NCI-H1436 treated with DMSO at 0.1 percent for 48 hours (cell line): Measurements from ENCODE around the gene HSD11B1.

ENCODE experiments used
- DNase-seq: peaks from one replicate; lab custom pipeline; 2025; lab: John Stamatoyannopoulos, UW

HSD11B1 gene

DNA sequence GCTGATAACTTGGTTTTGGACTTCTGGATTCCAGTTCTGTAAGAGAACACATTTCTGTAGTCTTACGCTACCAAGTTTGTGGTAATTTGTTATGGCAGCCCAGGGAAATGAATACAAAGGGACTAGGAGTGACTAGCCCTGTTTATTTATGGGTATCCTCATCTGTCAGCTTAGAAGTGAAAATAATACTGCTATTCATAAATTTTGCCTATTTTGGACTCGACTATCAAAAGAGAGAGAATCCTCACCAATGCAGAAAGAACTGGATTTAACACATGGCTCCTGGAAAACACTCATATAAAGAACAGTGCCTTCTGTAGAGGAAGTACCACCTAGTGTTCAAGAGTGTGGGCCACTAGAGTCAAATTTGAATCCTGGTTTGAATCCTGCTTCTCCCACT lies 22.6 kb downstream of the HSD11B1 start:
- DNase-seq, result no peak

DNA sequence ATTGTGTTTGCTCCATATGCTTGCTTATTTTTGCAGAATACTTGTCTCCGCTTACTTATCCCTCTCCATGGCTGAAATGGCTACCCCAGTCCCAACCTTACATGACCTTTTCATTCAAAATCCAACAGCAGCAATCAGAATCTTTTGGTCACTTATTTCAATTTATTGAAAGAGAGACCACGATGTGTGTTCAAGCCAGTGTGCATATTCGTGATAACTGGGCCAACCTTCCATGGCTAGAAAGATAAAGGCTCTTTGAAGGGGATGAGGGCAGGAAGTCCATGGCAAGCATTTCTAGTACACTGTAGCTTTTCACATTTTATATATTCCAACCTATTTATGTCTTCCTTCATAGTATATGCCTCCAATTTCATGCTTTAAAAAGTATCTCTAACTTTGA lies 23.1 kb downstream of the HSD11B1 start:
- no peak for DNase-seq

- no peak for DNase-seq
These were observed 23.8 kb downstream of the HSD11B1 start for GRCh38 chr1:209728466-209728865.

DNA sequence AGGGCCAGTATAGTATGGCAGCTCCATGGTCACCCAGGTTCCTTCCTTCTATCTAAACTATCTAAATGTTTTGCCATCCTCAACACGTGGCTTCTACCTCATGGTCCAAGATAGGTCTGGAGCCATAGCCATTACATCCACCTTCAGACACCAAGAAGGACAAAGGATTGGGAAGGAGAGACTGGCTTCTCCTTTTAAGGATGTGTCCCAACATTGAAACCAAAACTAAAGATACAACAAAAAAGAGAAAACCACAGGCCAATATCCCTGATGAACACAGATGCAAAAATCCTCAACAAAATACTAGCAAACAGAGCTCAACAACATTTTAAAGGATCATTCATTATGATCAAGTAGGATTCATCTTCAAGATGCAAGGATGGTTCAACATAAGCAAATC lies 24.8 kb downstream of the HSD11B1 start:
- no peak for DNase-seq

- no peak for DNase-seq
These were observed 28.1 kb downstream of the HSD11B1 start for GRCh38 chr1:209732725-209733124.

- DNase-seq, result no peak
These were observed 29.0 kb downstream of the HSD11B1 start for GRCh38 chr1:209733409-209734192.

- DNase-seq, result no peak
These were observed 32.0 kb downstream of the HSD11B1 start for GRCh38 chr1:209736490-209737117.

DNA sequence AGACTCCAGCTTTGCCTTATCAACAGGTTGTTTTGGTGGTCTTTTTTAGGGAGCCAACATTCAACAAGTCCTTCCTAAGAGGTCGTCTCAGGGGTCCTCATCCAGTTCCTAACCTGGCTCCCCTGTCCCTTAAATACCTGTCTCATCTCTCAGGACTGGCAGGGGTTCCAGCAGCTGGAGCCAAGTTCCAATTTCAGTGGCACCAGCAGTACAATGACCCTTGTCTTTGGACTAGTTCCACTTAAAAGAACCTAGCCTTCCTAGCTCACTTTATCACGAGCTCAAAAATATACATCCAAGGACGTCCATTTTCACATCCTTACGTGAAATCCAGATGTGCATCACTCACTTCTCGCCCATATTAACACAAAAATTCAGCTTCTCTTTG lies 32.5 kb downstream of the HSD11B1 start:
- no peak for DNase-seq

GRCh38 chr1:209738270-209738669 lies 33.6 kb downstream of the HSD11B1 start:
- DNase-seq, result no peak

DNA sequence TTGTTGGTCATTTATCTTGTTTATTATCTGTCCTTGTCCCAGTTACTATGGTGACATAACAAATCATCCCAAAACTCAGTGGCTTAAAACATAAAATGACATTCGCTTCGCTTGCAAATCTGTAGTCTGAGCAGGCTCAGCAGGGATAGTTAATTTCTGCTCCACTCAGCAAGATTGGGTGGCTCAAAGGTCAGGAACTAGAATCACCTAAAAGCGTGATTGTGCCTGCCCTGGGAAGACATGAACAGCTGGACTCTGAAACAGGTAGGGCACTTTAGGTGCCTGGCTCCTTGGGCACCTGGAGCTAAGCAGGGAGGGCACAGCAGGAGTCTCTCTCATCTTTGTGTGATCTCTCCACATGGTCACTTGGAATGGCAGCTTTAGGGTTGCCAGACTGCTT lies 36.5 kb downstream of the HSD11B1 start:
- no peak for DNase-seq

DNA sequence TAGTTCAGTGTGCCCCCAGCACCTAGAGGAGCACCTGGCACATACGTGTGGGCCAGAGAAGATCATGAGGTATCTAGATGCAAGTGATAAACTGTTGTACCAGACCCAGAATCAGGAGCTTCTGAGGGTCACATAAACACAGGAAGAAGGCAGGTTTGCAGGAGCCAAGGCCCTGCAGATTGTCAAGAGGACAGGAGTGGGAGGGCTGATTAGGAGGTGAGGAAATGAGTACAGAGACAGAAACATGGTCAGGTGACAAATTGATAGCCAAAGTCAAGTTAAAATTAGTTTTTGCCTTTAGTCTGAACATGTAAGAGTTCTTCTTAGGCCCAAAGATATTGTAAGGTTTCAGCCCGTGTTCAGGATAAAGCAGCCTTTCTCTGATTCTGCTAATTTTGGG lies 37.2 kb downstream of the HSD11B1 start:
- DNase-seq, result no peak

DNA sequence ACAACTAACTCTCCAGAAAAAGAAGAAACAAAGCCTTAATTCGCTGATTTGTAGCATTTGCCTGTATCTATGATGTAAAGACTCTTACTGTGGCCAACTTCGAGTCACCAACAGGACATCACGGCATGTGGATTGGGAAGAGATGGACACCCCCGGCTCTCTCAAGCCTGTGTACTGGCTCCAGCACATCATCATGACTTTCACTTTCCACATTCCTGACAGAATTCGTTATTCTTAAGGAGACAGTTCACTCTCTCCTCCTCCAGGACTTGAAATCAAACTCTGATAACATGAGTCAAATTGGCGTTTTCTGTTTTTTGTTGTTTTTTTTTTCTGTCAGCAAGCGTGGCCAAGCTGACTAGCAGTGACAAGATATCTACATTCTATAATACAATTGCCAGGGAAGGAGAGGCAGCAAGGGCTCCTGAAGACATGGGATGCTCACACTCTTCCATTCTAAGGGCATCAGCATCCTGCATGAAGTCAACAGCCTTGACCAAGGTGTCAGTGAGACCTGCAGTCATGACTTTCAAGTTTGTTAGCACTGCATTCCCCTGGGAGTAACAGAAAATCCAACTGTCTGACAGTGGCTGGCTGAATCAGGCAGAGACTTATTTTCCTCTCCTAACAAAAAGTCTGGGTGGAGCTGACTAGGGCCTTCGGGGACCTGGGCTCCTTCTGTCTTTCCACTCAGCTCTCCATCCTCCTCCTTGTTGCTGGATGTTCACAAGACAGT lies 37.9 kb downstream of the HSD11B1 start:
- DNase-seq, result no peak

DNA sequence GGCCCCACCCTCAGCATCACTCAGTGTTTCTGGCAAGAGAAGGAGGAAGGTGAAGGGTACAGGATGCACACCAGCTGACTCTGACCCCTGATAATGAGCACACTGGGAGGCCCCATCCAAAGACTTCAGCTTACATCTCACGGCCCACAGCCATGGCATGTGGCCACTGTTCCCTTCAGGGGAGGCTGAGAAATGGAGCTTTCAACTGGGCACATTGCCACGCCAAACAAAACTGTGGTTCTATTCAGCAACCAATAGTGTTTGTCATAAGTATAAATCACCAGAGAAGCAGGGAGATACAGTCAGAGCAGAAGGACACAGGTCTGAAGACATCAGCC lies 38.5 kb downstream of the HSD11B1 start:
- no peak for DNase-seq

GRCh38 chr1:209746451-209747165 lies 42.0 kb downstream of the HSD11B1 start:
- no peak for DNase-seq

DNA sequence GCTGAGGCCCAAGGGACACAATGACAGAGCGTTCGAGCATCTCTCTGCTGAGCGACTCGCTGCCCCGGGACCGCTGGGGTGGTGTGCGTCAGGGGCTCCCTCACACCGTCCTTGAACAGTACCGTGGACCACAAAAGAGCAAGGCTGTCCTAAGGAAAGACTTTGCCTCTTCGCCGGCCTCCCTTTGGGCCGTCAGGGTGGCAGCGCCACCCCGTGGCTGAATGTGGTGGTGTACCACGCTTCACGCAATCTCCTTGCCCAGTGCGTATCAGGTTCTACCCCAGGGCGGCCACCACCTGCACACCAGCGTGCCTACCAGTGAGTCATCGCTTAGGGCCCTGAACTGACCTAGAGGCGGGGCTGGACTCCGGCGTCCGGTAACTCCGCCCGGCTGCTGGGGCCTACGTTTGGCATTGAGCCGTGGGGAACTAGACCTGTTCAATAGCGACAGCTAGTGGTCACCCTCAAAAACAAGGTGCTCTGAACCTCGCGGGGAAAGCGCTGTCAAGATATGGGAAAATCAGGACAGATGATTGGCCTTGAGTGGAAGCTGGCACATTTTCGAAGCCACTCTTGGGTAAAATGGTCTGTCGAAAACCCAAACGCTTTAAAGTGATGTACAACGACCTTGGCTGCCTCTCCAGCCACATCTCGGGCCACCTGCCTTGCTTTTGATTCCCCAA lies 43.1 kb downstream of the HSD11B1 start:
- DNase-seq, result no peak

DNA sequence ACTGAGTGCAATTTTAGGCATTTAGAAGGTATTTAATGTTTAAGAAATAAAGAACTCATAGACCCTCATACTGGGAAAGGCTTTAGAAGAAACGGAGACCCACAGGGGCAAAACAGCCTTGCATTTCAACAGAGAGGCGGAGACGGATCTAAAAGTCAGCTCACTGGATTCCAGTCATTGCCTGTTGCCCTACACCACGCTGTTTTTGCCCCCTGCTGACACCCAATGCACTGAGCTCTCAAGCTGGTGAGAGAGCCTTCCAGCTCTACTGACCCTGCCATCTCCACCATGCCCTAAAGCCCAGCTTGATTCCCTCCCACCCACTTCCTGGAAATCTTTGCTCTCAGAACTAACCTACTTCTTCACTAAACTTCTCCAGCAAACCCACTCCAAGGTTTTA lies 44.0 kb downstream of the HSD11B1 start:
- no peak for DNase-seq

- no peak for DNase-seq
These were observed 44.6 kb downstream of the HSD11B1 start for GRCh38 chr1:209749205-209749604.

DNA sequence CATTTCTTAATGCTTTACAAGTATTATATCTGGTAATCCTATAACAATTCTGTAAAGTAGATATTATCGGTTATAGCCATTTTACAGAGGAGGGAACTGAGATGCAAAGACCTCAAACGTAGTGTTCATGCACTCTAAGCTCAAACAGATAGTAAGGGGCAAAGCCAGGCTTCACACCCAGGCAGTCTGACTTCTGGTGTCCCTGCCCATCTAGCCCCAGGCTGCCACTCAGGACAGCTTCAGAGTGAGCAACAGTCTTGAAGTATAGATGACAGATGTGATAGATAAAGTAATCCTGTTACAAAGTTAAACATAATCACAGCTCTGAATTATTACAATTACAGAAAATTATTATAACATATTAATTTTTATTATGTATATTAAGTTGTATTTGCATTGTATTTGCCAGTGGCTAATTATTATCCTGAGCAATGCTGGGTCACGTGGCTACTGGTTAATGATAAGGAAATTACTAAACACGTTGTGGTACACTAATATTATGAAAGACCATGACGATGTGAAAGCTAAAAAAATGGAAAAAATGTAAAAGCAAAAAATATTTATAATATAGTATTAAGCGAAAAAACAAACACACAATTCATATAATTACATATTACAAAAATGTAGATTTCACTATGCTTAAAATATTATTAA lies 45.2 kb downstream of the HSD11B1 start:
- DNase-seq, result no peak

DNA sequence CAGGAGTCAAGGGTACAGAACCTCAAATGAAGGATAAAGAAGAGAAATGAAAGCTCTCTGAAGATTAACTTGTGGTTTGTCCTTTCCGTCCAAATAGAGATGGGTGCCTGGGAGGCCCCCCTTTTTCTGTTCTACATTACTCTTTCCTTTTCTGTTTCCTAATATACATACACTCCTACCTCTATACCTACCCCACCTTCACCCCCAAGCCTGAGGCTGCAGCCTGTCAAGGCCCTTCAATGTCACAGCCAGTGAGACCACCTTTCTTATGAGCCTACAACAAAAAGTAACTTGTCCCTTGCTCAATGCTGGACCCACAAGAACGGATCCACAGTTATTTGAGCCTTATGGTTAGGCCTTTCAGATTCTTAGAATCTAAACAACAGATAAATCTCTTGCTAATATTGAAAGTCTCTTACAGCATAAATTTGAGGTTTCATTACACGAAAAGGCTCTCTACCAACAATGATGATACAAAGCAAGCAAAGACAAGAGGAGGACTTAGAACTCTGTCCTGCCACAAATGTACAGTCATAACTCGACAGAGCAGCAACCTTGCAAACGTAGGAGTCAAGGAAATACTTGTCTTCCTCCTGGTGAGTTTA lies 47.1 kb downstream of the HSD11B1 start:
- no peak for DNase-seq

GRCh38 chr1:209752890-209753289 lies 48.2 kb downstream of the HSD11B1 start:
- no peak for DNase-seq

DNA sequence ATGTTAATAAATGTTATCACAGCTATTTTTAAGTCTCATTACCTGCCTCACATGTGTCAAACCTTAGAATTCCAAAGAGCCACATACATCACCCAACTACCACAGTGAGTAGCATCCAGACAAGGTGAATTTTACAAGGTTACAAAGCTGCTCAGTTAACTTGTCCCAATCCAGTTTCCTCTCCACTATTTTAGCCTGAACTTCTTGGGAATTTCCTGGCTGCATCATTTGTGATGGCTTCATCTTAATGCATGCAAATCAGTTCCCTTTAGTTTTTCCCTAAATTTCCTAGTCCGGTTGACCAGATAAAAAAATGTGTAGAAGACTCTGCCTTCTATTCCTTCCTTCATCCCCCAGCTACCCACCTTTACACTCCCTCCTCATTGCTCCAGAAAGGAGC lies 50.6 kb downstream of the HSD11B1 start:
- DNase-seq, result no peak
